Astrocyte of the spinal cord (primary cell): Measurements from ENCODE around the gene TMEM191C.

Source experiments
- DNase-seq: peaks from one replicate; pipeline ENCODE4 v3.0.0; 2011; ENCODE audit warnings: low read depth, low spot score
- H3K4me3 ChIP-seq: 2 replicates; pipeline ENCODE4 v1.5.1; 2011; ENCODE audit warnings: low read depth, mild to moderate bottlenecking, low read length, moderate library complexity
- CTCF ChIP-seq: IDR thresholded peaks from 2 replicates; pipeline ENCODE4 v1.5.1; 2012; ENCODE audit warnings: low read depth, mild to moderate bottlenecking, low read length, inconsistent platforms
- in situ Hi-C: cut with HindIII; loops from 2 replicates; pipeline ENCODE4 v1.10.0; 2017; ENCODE audit warnings: low sequenced_read_pairs

The TMEM191C gene

GRCh38 chr22:21443057-21443734, 24.0 kb upstream of the TMEM191C start:
- DNase-seq = no peak
- no peak overlapping the region for H3K4me3 ChIP-seq
- in situ Hi-C loops = no loop called here
- no peak for TF ChIP-seq CTCF

GRCh38 chr22:21443735-21444421, 23.3 kb upstream of the TMEM191C start:
- in situ Hi-C loops = no loop called here
- no peak overlapping the region for H3K4me3 ChIP-seq
- TF ChIP-seq CTCF = no peak
- DNase-seq = no peak

- no peak for DNase-seq
- no peak overlapping the region for H3K4me3 ChIP-seq
- no peak for TF ChIP-seq CTCF
- in situ Hi-C loops = no loop called here
These were observed 22.3 kb upstream of the TMEM191C start for GRCh38 chr22:21444701-21445436.

GRCh38 chr22:21445437-21446127, 21.6 kb upstream of the TMEM191C start:
- TF ChIP-seq CTCF = no peak
- H3K4me3 ChIP-seq = no peak overlapping the region
- in situ Hi-C loops = no loop called here
- no peak for DNase-seq

- no peak overlapping the region for H3K4me3 ChIP-seq
- TF ChIP-seq CTCF = no peak
- in situ Hi-C loops = no loop called here
- no peak for DNase-seq
These were observed 20.9 kb upstream of the TMEM191C start for GRCh38 chr22:21446128-21446826.
